ENCODE measurements around the gene HYPK. TPM values are rescaled to one million over a fixed set of nuclear protein-coding genes. Genes with fewer than 3 reads are reported as not detected.
A peak's percentile ranks its signal among the peaks of the same experiment; 100 is the strongest.
"Not testable (repeated sequence)": the region's sequence is repeated elsewhere in the genome, so short reads cannot be mapped to it uniquely, and the experiment has no call there.

The HYPK gene
- total RNA-seq, 2 donors from 2014 or later = 5.0 to 25.7 TPM

DNA sequence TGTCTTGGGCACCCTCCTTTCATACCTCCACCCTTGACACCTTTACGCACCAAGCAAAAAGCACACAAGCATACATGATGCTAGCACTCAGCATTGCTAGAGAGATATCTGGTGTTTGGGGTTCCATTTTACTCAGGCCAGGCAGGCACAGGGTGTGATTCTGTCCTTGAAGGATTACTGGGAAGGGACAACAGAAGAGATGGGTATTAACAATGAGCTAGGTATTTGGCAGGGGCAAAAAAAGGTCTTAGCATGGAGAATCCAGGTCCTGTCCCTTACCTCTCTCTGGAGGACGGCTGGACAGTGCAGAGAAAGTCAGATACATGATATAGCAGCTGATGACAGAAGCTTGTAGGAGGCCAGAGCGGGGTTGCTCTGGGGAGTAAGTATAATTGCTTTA lies 3.8 kb upstream of the HYPK start:
- H3K4me1 ChIP-seq = peaks cover 32% of the 10 kb centered on the region
- H3K36me3 ChIP-seq = peaks cover 8% of the 10 kb centered on the region
- intact Hi-C loops (cut with DNase I) = loop anchor here (10.0 kb wide), 1 partner anchor 918 kb away; the partner anchor contains the start of genes B2M and PATL2
- DNase-seq = no peak
- no peaks in the 10 kb centered on the region for H3K27me3 ChIP-seq
- peak overlapping the region in 1 of 2 donors; percentile 46 for H3K9ac ChIP-seq (ENCODE audit: low read depth in 2 of 2, low read length in 2 of 2)
- no peak overlapping the region for H3K4me3 ChIP-seq
- no peak overlapping the region for H3K27ac ChIP-seq
- TF ChIP-seq, protein P1, sequence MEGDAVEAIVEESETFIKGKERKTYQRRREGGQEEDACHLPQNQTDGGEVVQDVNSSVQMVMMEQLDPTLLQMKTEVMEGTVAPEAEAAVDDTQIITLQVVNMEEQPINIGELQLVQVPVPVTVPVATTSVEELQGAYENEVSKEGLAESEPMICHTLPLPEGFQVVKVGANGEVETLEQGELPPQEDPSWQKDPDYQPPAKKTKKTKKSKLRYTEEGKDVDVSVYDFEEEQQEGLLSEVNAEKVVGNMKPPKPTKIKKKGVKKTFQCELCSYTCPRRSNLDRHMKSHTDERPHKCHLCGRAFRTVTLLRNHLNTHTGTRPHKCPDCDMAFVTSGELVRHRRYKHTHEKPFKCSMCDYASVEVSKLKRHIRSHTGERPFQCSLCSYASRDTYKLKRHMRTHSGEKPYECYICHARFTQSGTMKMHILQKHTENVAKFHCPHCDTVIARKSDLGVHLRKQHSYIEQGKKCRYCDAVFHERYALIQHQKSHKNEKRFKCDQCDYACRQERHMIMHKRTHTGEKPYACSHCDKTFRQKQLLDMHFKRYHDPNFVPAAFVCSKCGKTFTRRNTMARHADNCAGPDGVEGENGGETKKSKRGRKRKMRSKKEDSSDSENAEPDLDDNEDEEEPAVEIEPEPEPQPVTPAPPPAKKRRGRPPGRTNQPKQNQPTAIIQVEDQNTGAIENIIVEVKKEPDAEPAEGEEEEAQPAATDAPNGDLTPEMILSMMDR (IDR thresholded peaks at IDR 0.05) = no peak
- H3K9me3 ChIP-seq = no peaks in the 10 kb centered on the region

DNA sequence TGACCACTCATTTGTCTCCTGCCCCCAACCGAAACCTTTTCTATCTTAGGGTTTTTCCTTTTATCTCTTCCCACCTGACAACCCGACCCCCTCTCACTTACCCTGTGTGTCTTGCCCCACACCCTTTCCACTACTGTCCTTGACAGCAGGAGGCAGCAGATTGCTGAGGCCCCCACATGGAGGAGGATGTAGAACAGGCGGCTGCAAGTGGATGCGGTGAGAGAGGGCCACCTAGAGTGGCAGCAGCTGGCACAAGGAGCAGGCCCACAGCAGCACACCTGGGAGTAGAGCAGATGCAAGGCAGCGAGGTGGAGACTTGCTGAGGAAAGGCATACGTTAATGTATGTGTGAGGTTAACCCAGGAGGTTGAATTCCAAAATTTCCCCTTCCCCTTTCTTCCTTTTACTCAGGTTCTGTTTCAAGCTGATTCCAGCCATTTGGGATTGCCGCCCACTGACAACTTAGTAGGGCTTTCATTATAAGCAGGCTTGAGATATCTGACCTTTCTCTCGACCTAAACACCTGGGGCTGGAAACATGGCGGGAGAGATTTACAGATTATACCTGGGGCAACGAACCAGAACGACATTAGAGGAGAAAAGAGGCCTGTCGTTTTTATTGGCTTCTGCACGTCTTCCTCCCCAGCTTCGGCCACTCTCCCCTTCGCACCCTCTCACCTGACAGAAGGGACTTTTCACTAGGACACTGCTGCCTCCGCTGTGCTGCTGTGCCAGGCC lies 1.0 kb upstream of the HYPK start:
- DNase-seq = peak; percentile 49
- no peak overlapping the region for H3K4me3 ChIP-seq
- H3K27me3 ChIP-seq = no peaks in the 10 kb centered on the region
- H3K9ac ChIP-seq (ENCODE audit: low read depth in 2 of 2, low read length in 2 of 2) = peak overlapping the region; percentile 45 to 99
- peaks cover 21% of the 10 kb centered on the region for H3K4me1 ChIP-seq
- H3K36me3 ChIP-seq = peaks cover 4% of the 10 kb centered on the region
- TF ChIP-seq, protein P1 (IDR thresholded peaks at IDR 0.05) = no peak
- peak overlapping the region; percentile 90 for H3K27ac ChIP-seq
- intact Hi-C loops (cut with DNase I) = loop anchor here (10.0 kb wide), 1 partner anchor 915 kb away; the partner anchor contains the start of genes B2M and PATL2
- H3K9me3 ChIP-seq = no peaks in the 10 kb centered on the region

DNA sequence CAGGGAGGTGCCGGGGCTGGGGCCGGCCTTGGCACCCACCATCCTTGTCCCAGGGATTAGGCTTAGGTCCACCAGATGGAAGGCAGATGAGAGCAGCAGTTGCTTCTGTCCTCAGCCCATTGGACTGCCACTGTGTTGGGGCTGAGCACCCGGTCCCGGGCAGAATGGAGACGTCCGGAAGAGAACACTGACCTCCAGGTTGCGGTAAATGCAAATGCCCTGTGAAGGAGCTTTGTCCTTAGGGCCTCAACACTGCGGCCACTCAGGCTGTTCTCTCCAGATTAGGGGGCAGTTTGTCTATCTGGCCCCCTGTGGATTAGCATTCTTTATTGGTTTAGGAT lies 484 bp upstream of the HYPK start, which contains the start of gene SERINC4:
SERINC4 (minus strand) TSS at position 276 of the 341 bp plus-strand sequence; CDS start at position 42, 234 bp downstream.
- Histone ChIP-seq H3K9ac (ENCODE audit: low read depth in 2 of 2, low read length in 2 of 2) (peak within 1 kb of the TSS; percentile 84 to 99), H3K36me3 (peaks cover 3% of the 10 kb centered on the region), H3K27ac (peak within 1 kb of the TSS; percentile 90), H3K4me1 (peaks cover 19% of the 10 kb centered on the region), H3K4me3 (peak within 1 kb of the TSS; percentile 89), H3K27me3 (no peaks in the 10 kb centered on the region), H3K9me3 (no peaks in the 10 kb centered on the region)
- intact Hi-C loops (cut with DNase I) = loop anchor here (10.0 kb wide), 1 partner anchor 915 kb away; the partner anchor contains the start of genes B2M and PATL2
- TF ChIP-seq, protein P1 (IDR thresholded peaks at IDR 0.05) = no peak
- no peak for DNase-seq

DNA sequence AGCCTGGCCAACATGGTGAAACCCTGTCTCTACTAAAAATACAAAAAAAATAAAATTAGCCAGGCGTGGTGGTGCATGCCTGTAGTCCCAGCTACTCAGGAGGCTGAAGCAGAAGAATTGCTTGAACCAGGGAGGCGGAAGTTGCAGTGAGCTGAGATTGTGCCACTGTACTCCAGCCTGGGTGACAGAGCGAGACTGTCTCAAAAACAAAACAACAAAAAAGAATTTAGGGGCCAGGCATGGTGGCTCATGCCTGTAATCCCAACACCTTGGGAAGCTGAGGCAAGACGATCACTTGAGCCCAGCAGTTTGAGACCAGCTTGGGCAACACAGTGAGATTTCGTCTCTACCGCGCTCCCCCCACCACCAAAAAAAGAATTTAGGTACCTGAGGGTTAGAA lies 2.3 kb downstream of the HYPK start:
- H3K4me3 ChIP-seq; intact Hi-C loops (cut with DNase I); H3K9ac ChIP-seq (ENCODE audit: low read depth in 2 of 2, low read length in 2 of 2); DNase-seq; H3K9me3 ChIP-seq; H3K27ac ChIP-seq; H3K27me3 ChIP-seq: not testable (repeated sequence)
- peaks cover 11% of the 10 kb centered on the region for H3K36me3 ChIP-seq
- H3K4me1 ChIP-seq = peaks cover 13% of the 10 kb centered on the region

DNA sequence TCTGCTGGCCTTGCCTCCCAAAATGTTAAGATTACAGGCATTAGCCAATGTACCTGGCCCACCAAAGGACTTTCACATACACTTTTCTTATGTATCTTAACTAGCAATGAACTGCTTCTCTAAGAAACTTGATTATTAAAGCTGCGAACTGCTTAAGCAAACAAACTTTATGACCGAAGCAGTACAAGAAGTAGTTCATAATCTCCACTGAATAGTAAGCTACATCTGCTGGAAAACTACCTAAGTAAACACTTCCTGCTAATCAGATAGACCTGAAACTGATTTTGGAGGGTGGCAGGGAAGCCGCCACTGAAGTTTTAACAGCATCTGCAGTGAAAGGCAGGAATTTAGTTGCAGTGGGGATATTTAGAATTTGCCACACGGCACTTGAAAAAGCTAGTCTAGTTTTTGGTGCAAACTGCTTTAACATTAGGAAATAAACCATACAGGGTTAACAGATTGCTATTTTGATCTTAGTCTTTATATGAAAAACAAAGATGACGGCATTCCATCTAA lies 8.1 kb downstream of the HYPK start:
- TF ChIP-seq, protein P1 (IDR thresholded peaks at IDR 0.05) = no peak
- Histone ChIP-seq H3K9ac (ENCODE audit: low read depth in 2 of 2, low read length in 2 of 2) (no peak overlapping the region), H3K36me3 (peaks cover 18% of the 10 kb centered on the region), H3K9me3 (no peaks in the 10 kb centered on the region), H3K4me1 (no peaks in the 10 kb centered on the region), H3K27ac (no peak overlapping the region), H3K4me3 (no peak overlapping the region), H3K27me3 (no peaks in the 10 kb centered on the region)
- intact Hi-C loops (cut with DNase I) = no loop called here
- no peak for DNase-seq
